ENCODE measurements around the gene NME9. TPM values are rescaled to one million over a fixed set of nuclear protein-coding genes. Genes with fewer than 3 reads are reported as not detected.

The NME9 gene
- total and polyA plus RNA-seq, 2 donors (not counting 3 experiments of a cell fraction or from before 2014, with no cell fraction given) = 0.08 TPM; not detected in 1

DNA sequence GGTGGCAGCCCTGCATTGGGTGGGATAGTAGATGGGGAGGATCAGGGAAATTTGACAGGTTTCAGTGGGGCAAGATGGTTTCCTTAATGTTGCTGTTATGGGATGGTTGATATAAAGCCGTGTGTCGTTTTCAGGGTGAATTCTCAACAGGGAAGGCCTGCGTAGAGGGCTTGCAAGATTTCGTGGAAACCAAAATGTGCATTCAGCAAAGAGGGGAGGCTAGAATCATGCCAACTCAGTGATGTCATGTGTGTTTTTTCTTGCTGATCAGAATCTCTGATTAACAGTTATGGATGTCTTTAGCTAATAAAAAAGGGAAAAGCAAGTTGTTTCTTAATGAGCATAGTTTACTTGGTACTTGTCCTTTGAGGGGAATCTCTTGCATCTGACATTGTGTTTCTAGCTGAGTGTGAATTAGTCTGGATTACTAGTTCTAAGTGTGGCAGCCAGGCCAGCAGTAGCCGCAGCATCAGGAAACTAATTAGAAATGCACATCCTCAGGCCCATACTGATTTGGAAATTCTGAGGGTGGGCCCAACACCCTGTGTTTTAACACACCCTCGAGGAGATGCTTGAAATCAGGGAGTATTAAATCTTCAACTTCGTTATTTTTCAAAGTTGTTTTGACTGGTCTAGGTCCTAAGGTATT is 43.6 kb upstream of the NME9 start:
- Histone ChIP-seq H3K4me2 (ENCODE audit: insufficient read depth, low read length) (no peak overlapping the region), H3K27me3 (ENCODE audit: control insufficient read depth in 2 of 2, insufficient read depth in 2 of 2, low read length in 2 of 2) (no peaks in the 10 kb centered on the region), H3K9me3 (replicated peaks; ENCODE audit: control insufficient read depth, insufficient read depth, low read length) (no peaks in the 10 kb centered on the region), H3K9me1 (replicated peaks; ENCODE audit: control insufficient read depth, extremely low read depth, insufficient read depth, low read length) (no peaks in the 10 kb centered on the region), H3K4me3 (replicated peaks in 1 of 3; ENCODE audit: insufficient read depth in 1 of 3, low read depth in 1 of 3, low read length in 3 of 3) (no peak overlapping the region), H3K79me2 (ENCODE audit: control insufficient read depth, insufficient read depth, low read length) (no peaks in the 10 kb centered on the region), H2AFZ (ENCODE audit: low read depth, low read length) (no peak overlapping the region), H3K27ac (ENCODE audit: insufficient read depth, low read depth, low read length) (no peak overlapping the region), H3K36me3 (ENCODE audit: control insufficient read depth in 2 of 2, extremely low read depth in 1 of 2, insufficient read depth in 2 of 2, low read length in 2 of 2) (no peaks in the 10 kb centered on the region), H4K20me1 (replicated peaks; ENCODE audit: control insufficient read depth, extremely low read depth, insufficient read depth, low read length) (no peaks in the 10 kb centered on the region), H3K4me1 (ENCODE audit: control insufficient read depth, extremely low read depth, insufficient read depth, low read length) (no peaks in the 10 kb centered on the region), H3K9ac (replicated peaks; ENCODE audit: extremely low read depth, insufficient read depth, low read length) (no peak overlapping the region)
- DNase-seq (ENCODE audit: low read depth, low spot score) = no peak
- TF ChIP-seq POLR2A (IDR thresholded peaks at IDR 0.05; ENCODE audit: low read depth, low read length) (no peak), FOS (IDR thresholded peaks at IDR 0.05; ENCODE audit: borderline replicate concordance, insufficient read depth, low read length) (no peak), GATA2 (IDR thresholded peaks at IDR 0.05; ENCODE audit: insufficient read depth, insufficient read length, low read depth, low read length) (no peak), MYC (IDR thresholded peaks at IDR 0.05; ENCODE audit: low read depth, low read length) (no peak), MAX (IDR thresholded peaks at IDR 0.05; ENCODE audit: insufficient read depth, insufficient read length) (no peak), CTCF (IDR thresholded peaks at IDR 0.05; ENCODE audit: extremely low read depth in 1 of 2, insufficient read depth in 1 of 2, low read depth in 1 of 2, low read length in 2 of 2) (no peak), JUN (IDR thresholded peaks at IDR 0.05; ENCODE audit: borderline replicate concordance, insufficient read depth, insufficient read length, low read depth) (no peak), POLR2AphosphoS5 (IDR thresholded peaks at IDR 0.05; ENCODE audit: insufficient read depth, low read depth, low read length) (no peak), EZH2 (IDR thresholded peaks at IDR 0.05; ENCODE audit: borderline replicate concordance, low read depth, low read length, severe bottlenecking) (no peak)
- no TSS peak for BruUV-seq (replicated peaks)
- FAIRE-seq = no peak
- dilution Hi-C loops (cut with MboI; ENCODE audit: extremely low pct_ligation_motif_present, low sequenced_read_pairs) (no loop called here), intact Hi-C loops (cut with micrococcal nuclease) (no loop called here)
- ChIA-PET CTCF (no interaction called here), POLR2A (no interaction called here)

Measured in endothelial cell of umbilical vein (primary cell).